Measurements from ENCODE around the gene PAK2.

PAK2 gene

GRCh38 chr3:196782511-196782910 lies 42.9 kb downstream of the PAK2 start:
- TF ChIP-seq GATA1 (IDR thresholded peaks at IDR 0.05; ENCODE audit: low read depth, low read length) (no peak), POLR2A (IDR thresholded peaks at IDR 0.05; ENCODE audit: low read length) (no peak)
- no peak for DNase-seq

- DNase-seq, result no peak
- TF ChIP-seq GATA1 (IDR thresholded peaks at IDR 0.05; ENCODE audit: low read depth, low read length) (no peak), POLR2A (IDR thresholded peaks at IDR 0.05; ENCODE audit: low read length) (no peak)
Observed at GRCh38 chr3:196788528-196788927, 48.9 kb downstream of the PAK2 start.

DNA sequence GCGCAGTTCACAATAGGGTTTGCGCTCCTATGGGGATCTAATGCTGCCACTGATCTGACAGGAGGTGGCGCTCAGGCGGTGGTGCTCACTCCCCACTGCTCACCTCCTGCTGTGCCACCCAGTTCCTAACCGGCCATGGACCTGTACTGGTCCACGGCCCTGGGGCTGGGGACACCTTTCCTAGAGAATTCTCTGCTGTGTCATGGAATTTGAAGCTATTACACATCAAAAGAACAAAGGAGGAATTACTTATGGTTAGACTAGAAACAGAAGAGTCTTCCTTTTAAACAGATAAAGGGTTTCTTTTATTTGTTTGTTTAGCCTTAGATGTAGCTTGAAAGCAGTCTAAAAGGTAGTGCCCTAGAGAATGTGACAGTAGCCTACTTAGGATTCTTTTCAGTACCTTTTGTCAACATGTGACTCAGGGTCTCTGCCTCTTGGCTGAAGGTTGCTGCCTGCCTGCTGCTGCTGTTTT lies 50.3 kb downstream of the PAK2 start:
- TF ChIP-seq POLR2A (IDR thresholded peaks at IDR 0.05; ENCODE audit: low read length) (no peak), GATA1 (IDR thresholded peaks at IDR 0.05; ENCODE audit: low read depth, low read length) (no peak)
- peak; percentile 6 to 9 for DNase-seq

GRCh38 chr3:196790636-196791035 lies 51.0 kb downstream of the PAK2 start:
- no peak for DNase-seq
- TF ChIP-seq GATA1 (IDR thresholded peaks at IDR 0.05; ENCODE audit: low read depth, low read length), result no peak
- no peak for TF ChIP-seq POLR2A (IDR thresholded peaks at IDR 0.05; ENCODE audit: low read length)

- no peak for DNase-seq
- TF ChIP-seq GATA1 (IDR thresholded peaks at IDR 0.05; ENCODE audit: low read depth, low read length) (no peak), POLR2A (IDR thresholded peaks at IDR 0.05; ENCODE audit: low read length) (no peak)
Observed at GRCh38 chr3:196792771-196793170, 53.1 kb downstream of the PAK2 start.

- no peak for DNase-seq
- TF ChIP-seq POLR2A (IDR thresholded peaks at IDR 0.05; ENCODE audit: low read length), result no peak
- TF ChIP-seq GATA1 (IDR thresholded peaks at IDR 0.05; ENCODE audit: low read depth, low read length), result no peak
Observed at GRCh38 chr3:196793246-196793645, 53.6 kb downstream of the PAK2 start.

GRCh38 chr3:196794467-196794866 lies 54.8 kb downstream of the PAK2 start:
- DNase-seq, result no peak
- TF ChIP-seq POLR2A (IDR thresholded peaks at IDR 0.05; ENCODE audit: low read length) (no peak), GATA1 (IDR thresholded peaks at IDR 0.05; ENCODE audit: low read depth, low read length) (no peak)

GRCh38 chr3:196796317-196796716 lies 56.7 kb downstream of the PAK2 start:
- no peak for DNase-seq
- no peak for TF ChIP-seq POLR2A (IDR thresholded peaks at IDR 0.05; ENCODE audit: low read length)
- TF ChIP-seq GATA1 (IDR thresholded peaks at IDR 0.05; ENCODE audit: low read depth, low read length), result no peak

GRCh38 chr3:196800742-196801434 lies 61.2 kb downstream of the PAK2 start:
- no peak for DNase-seq

GRCh38 chr3:196803891-196804468 lies 64.3 kb downstream of the PAK2 start:
- DNase-seq, result no peak
- no peak for TF ChIP-seq POLR2A (IDR thresholded peaks at IDR 0.05; ENCODE audit: low read length)
- no peak for TF ChIP-seq GATA1 (IDR thresholded peaks at IDR 0.05; ENCODE audit: low read depth, low read length)

More at GRCh38 chr3:196800742-196801434, 61.2 kb downstream of the PAK2 start:
- no peak for TF ChIP-seq POLR2A (IDR thresholded peaks at IDR 0.05; ENCODE audit: low read length)
- TF ChIP-seq GATA1 (IDR thresholded peaks at IDR 0.05; ENCODE audit: low read depth, low read length), result no peak

GRCh38 chr3:196804773-196805172 lies 65.1 kb downstream of the PAK2 start:
- no peak for DNase-seq

DNA sequence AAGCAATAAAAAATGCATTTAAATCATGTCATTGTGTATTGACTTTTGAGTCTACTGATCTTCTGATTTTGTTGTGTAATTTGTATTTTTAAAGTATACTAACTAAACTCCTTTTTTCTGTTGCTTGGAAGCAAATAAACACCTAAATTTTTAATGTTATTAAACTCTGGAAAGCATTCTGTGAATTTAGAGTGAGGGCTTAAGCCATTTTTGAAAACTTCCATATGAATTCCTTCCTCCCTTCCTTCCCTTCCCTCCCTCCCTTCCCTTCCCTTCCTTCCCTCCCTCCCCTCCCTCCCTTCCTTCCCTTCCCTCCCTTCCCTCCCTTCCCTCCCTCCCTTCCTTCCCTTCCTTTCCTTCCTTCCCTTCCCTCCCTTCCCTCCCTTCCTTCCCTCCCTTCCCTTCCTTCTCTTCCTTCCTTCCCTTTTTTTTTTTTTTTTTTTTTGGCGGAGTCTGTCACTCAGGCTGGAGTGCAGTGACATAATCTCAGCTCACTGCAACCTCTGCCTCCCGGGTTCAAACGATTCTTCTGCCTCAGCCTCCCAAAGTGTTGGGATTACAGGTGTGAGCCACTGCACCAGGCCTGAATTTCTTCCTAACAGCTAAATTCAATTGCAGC lies 71.4 kb downstream of the PAK2 start:
- TF ChIP-seq POLR2A (IDR thresholded peaks at IDR 0.05; ENCODE audit: low read length) (no peak), GATA1 (IDR thresholded peaks at IDR 0.05; ENCODE audit: low read depth, low read length) (no peak)
- DNase-seq, result no peak

More at GRCh38 chr3:196804773-196805172, 65.1 kb downstream of the PAK2 start:
- no peak for TF ChIP-seq GATA1 (IDR thresholded peaks at IDR 0.05; ENCODE audit: low read depth, low read length)
- TF ChIP-seq POLR2A (IDR thresholded peaks at IDR 0.05; ENCODE audit: low read length), result no peak

DNA sequence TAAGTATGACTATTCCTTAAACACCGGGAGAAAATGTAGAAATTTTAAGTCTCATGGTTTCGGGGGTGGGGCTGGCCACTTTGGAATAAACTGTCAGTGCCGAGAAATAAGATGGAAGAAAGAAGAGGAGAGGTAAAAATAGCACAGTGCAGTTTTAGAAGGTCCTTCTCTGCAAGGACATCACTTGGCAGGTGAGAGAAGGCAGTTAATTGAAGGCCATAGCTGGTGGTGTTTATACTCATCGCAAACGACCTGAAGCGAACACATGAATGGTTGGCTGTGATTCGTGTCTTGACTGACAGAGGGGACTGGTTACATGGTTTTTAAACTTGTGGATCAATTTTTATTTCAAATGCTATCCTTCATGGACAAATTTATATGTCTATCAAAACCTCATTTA lies 73.2 kb downstream of the PAK2 start:
- TF ChIP-seq GATA1 (IDR thresholded peaks at IDR 0.05; ENCODE audit: low read depth, low read length), result no peak
- no peak for TF ChIP-seq POLR2A (IDR thresholded peaks at IDR 0.05; ENCODE audit: low read length)
- DNase-seq, result no peak

GRCh38 chr3:196813903-196814302 lies 74.2 kb downstream of the PAK2 start:
- peak in 1 of 2 experiments; percentile 5 for DNase-seq
- no peak for TF ChIP-seq POLR2A (IDR thresholded peaks at IDR 0.05; ENCODE audit: low read length)
- TF ChIP-seq GATA1 (IDR thresholded peaks at IDR 0.05; ENCODE audit: low read depth, low read length), result no peak
